HepG2 (cell line): Measurements from ENCODE around the gene S100P. TPM values are rescaled to one million over a fixed set of nuclear protein-coding genes. Genes with fewer than 3 reads are reported as not detected.

Source experiments
- AHR ChIP-seq: IDR thresholded peaks from 2 replicates; pipeline ENCODE4 v1.6.1; 2018; ENCODE audit warnings: missing genetic modification reagents, missing compliant biosample characterization
- ETV6 ChIP-seq: sonication (generic); formaldehyde crosslinking; conservative IDR thresholded peaks from 2 replicates; pipeline ENCODE4 v1.4.0; 2020; ENCODE audit warnings: missing genetic modification reagents
- JARID2 ChIP-seq: sonication (generic); formaldehyde crosslinking; IDR thresholded peaks from 2 replicates; pipeline ENCODE4 v1.8.1; 2023; ENCODE audit warnings: missing genetic modification reagents, inconsistent platforms; ENCODE audit not compliant: insufficient replicate concordance
- MATR3 ChIP-seq: sonication (generic); formaldehyde crosslinking; IDR thresholded peaks from 2 replicates; pipeline ENCODE4 v1.4.0; 2020; ENCODE audit warnings: missing genetic modification reagents
- NR3C1 ChIP-seq: sonication (generic); formaldehyde crosslinking; IDR thresholded peaks from 2 replicates; pipeline ENCODE4 v1.4.0; 2020; ENCODE audit warnings: missing genetic modification reagents
- RAD21 ChIP-seq: fragments of 450-650 bp; formaldehyde crosslinking; IDR thresholded peaks from 2 replicates; pipeline ENCODE4 v1.5.0; 2020; ENCODE audit warnings: mild to moderate bottlenecking
- RFXANK ChIP-seq: IDR thresholded peaks from 2 replicates; pipeline ENCODE4 v1.6.1; 2016
- SIN3B ChIP-seq: fragments of 150-350 bp; IDR thresholded peaks from 2 replicates; pipeline ENCODE4 v1.6.1; 2014; ENCODE audit warnings: low read length
- ZNF329 ChIP-seq: sonication (generic); formaldehyde crosslinking; IDR thresholded peaks from 2 replicates; pipeline ENCODE4 v1.9.0; 2021; ENCODE audit warnings: low read depth, mild to moderate bottlenecking, missing genetic modification reagents
- polyA plus RNA-seq, 8 experiments: library from polyadenylated mRNA; depleted of rRNA in 3 of 8; stranded (reverse) in 7 of 8; unstranded in 1 of 8; fragments of >200 nt; fragmentation: Illumina TruSeq in 4 of 8; extraction: Trizol in 4 of 8; gene quantifications; 2 replicates each; pipeline versions ENCODE4 v1.2.1 to v1.2.3, GENCODE V29; 2011 to 2016; ENCODE audit warnings: low read depth in 4 of 8, missing spikeins in 1 of 8, mixed read lengths in 1 of 8; ENCODE audit not compliant: insufficient read depth in 1 of 8
- total RNA-seq, 5 experiments: library from RNA; depleted of rRNA; stranded (reverse); fragments of >200 nt; fragmentation: Illumina TruSeq; extraction: Trizol; gene quantifications; 2 replicates each; pipeline ENCODE4 v1.2.3, GENCODE V29; 2016; ENCODE audit warnings: low read depth in 1 of 5
- TF ChIP-seq, protein P1 (sequence below): sonication (generic); formaldehyde crosslinking; conservative IDR thresholded peaks from 2 replicates; pipeline ENCODE4 v1.4.0; 2020; ENCODE audit warnings: missing genetic modification reagents
- TF ChIP-seq, protein P2 (sequence below): sonication (generic); formaldehyde crosslinking; IDR thresholded peaks from 2 replicates; pipeline ENCODE4 v1.4.0; 2020; ENCODE audit warnings: mild to moderate bottlenecking, missing genetic modification reagents
- TF ChIP-seq, protein P3 (sequence below): sonication (generic); formaldehyde crosslinking; IDR thresholded peaks from 2 replicates; pipeline ENCODE4 v1.9.0; 2021; ENCODE audit warnings: missing genetic modification reagents, borderline replicate concordance
- TF ChIP-seq, protein P4 (sequence below): sonication (generic); formaldehyde crosslinking; IDR thresholded peaks from 2 replicates; pipeline ENCODE4 v1.8.1; 2023; ENCODE audit warnings: mild to moderate bottlenecking, inconsistent platforms, moderate library complexity, missing genetic modification reagents, borderline replicate concordance
- TF ChIP-seq, protein P5 (sequence below): sonication (generic); formaldehyde crosslinking; IDR thresholded peaks from 2 replicates; pipeline ENCODE4 v1.4.0; 2020; ENCODE audit warnings: missing genetic modification reagents
- TF ChIP-seq, protein P6 (sequence below): sonication (generic); formaldehyde crosslinking; conservative IDR thresholded peaks from 2 replicates; pipeline ENCODE4 v1.4.0; 2020; ENCODE audit warnings: missing genetic modification reagents

The S100P gene
- total and polyA plus RNA-seq, 2 of the 13 experiments (the other 11 are each of a cell fraction or from before 2014, with no cell fraction given) = 278 to 1,649 TPM

DNA sequence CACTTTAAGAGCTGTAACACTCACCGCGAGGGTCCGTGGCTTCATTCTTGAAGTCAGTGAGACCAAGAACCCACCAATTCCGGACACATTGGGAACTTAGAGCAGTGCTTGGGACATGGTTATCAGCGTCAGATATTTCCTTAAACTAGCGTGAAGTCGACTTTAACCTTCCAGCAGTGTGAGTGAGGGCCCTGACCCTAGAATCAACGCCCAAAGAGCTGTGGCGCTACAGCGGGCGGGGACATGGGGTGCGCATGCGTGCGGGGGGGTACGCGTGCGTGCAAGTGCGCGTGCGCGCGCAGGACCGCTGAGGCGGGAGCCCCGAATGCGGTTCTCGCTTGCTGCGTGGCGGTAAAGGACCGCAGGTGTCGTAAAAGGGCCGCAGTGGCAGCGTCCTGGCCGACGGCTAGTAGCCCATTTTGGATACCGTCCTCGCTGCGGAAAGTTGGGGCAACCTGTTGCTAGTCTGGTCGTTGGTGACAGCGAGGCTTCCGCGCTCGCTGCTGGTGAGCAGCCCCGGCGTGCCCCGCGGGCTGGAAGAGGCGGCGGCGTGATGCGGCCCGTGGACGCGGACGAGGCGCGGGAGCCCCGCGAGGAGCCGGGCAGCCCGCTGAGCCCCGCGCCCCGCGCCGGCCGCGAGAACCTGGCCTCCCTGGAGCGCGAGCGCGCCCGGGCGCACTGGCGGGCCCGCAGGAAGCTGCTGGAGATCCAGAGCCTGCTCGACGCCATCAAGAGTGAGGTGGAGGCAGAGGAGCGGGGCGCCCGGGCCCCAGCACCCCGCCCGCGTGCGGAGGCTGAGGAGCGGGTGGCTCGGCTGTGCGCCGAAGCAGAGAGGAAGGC, 19.8 kb upstream of the S100P start (continued):
- TF ChIP-seq, protein P1, sequence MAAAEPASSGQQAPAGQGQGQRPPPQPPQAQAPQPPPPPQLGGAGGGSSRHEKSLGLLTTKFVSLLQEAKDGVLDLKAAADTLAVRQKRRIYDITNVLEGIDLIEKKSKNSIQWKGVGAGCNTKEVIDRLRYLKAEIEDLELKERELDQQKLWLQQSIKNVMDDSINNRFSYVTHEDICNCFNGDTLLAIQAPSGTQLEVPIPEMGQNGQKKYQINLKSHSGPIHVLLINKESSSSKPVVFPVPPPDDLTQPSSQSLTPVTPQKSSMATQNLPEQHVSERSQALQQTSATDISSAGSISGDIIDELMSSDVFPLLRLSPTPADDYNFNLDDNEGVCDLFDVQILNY (CRISPR knock-in tag) = peak; percentile 95
- TF ChIP-seq, protein P2, sequence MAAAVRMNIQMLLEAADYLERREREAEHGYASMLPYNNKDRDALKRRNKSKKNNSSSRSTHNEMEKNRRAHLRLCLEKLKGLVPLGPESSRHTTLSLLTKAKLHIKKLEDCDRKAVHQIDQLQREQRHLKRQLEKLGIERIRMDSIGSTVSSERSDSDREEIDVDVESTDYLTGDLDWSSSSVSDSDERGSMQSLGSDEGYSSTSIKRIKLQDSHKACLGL = peak; percentile 83
- TF ChIP-seq AHR (CRISPR knock-in tag) (peak; percentile 69; the same call in 1 of the 2 replicates), JARID2 (CRISPR knock-in tag) (no peak), ETV6 (CRISPR knock-in tag) (no peak; the same call in 1 of the 2 replicates), MATR3 (CRISPR knock-in tag) (no peak), NR3C1 (CRISPR knock-in tag) (no peak), SIN3B (no peak), RFXANK (CRISPR knock-in tag) (no peak), RAD21 (CRISPR knock-in tag) (0 out of 2 replicates have a peak, but pooled peaks have one; percentile 38), ZNF329 (CRISPR knock-in tag) (no peak; the same call in 1 of the 2 replicates)
- TF ChIP-seq, protein P3, sequence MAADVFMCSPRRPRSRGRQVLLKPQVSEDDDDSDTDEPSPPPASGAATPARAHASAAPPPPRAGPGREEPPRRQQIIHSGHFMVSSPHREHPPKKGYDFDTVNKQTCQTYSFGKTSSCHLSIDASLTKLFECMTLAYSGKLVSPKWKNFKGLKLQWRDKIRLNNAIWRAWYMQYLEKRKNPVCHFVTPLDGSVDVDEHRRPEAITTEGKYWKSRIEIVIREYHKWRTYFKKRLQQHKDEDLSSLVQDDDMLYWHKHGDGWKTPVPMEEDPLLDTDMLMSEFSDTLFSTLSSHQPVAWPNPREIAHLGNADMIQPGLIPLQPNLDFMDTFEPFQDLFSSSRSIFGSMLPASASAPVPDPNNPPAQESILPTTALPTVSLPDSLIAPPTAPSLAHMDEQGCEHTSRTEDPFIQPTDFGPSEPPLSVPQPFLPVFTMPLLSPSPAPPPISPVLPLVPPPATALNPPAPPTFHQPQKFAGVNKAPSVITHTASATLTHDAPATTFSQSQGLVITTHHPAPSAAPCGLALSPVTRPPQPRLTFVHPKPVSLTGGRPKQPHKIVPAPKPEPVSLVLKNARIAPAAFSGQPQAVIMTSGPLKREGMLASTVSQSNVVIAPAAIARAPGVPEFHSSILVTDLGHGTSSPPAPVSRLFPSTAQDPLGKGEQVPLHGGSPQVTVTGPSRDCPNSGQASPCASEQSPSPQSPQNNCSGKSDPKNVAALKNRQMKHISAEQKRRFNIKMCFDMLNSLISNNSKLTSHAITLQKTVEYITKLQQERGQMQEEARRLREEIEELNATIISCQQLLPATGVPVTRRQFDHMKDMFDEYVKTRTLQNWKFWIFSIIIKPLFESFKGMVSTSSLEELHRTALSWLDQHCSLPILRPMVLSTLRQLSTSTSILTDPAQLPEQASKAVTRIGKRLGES = no peak
- TF ChIP-seq, protein P4, sequence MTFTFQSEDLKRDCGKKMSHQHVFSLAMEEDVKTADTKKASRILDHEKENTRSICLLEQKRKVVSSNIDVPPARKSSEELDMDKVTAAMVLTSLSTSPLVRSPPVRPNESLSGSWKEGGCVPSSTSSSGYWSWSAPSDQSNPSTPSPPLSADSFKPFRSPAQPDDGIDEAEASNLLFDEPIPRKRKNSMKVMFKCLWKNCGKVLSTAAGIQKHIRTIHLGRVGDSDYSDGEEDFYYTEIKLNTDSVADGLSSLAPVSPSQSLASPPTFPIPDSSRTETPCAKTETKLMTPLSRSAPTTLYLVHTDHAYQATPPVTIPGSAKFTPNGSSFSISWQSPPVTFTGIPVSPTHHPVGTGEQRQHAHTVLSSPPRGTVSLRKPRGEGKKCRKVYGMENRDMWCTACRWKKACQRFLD = no peak
- TF ChIP-seq, protein P5, sequence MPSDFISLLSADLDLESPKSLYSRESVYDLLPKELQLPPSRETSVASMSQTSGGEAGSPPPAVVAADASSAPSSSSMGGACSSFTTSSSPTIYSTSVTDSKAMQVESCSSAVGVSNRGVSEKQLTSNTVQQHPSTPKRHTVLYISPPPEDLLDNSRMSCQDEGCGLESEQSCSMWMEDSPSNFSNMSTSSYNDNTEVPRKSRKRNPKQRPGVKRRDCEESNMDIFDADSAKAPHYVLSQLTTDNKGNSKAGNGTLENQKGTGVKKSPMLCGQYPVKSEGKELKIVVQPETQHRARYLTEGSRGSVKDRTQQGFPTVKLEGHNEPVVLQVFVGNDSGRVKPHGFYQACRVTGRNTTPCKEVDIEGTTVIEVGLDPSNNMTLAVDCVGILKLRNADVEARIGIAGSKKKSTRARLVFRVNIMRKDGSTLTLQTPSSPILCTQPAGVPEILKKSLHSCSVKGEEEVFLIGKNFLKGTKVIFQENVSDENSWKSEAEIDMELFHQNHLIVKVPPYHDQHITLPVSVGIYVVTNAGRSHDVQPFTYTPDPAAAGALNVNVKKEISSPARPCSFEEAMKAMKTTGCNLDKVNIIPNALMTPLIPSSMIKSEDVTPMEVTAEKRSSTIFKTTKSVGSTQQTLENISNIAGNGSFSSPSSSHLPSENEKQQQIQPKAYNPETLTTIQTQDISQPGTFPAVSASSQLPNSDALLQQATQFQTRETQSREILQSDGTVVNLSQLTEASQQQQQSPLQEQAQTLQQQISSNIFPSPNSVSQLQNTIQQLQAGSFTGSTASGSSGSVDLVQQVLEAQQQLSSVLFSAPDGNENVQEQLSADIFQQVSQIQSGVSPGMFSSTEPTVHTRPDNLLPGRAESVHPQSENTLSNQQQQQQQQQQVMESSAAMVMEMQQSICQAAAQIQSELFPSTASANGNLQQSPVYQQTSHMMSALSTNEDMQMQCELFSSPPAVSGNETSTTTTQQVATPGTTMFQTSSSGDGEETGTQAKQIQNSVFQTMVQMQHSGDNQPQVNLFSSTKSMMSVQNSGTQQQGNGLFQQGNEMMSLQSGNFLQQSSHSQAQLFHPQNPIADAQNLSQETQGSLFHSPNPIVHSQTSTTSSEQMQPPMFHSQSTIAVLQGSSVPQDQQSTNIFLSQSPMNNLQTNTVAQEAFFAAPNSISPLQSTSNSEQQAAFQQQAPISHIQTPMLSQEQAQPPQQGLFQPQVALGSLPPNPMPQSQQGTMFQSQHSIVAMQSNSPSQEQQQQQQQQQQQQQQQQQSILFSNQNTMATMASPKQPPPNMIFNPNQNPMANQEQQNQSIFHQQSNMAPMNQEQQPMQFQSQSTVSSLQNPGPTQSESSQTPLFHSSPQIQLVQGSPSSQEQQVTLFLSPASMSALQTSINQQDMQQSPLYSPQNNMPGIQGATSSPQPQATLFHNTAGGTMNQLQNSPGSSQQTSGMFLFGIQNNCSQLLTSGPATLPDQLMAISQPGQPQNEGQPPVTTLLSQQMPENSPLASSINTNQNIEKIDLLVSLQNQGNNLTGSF = no peak
- TF ChIP-seq, protein P6, sequence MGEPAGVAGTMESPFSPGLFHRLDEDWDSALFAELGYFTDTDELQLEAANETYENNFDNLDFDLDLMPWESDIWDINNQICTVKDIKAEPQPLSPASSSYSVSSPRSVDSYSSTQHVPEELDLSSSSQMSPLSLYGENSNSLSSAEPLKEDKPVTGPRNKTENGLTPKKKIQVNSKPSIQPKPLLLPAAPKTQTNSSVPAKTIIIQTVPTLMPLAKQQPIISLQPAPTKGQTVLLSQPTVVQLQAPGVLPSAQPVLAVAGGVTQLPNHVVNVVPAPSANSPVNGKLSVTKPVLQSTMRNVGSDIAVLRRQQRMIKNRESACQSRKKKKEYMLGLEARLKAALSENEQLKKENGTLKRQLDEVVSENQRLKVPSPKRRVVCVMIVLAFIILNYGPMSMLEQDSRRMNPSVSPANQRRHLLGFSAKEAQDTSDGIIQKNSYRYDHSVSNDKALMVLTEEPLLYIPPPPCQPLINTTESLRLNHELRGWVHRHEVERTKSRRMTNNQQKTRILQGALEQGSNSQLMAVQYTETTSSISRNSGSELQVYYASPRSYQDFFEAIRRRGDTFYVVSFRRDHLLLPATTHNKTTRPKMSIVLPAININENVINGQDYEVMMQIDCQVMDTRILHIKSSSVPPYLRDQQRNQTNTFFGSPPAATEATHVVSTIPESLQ (CRISPR knock-in tag) = 0 out of 2 replicates have a peak, but pooled peaks have one; percentile 38
